ENCODE results near the gene LMLN. TPM values are rescaled to one million over a fixed set of nuclear protein-coding genes. Genes with fewer than 3 reads are reported as not detected.

The LMLN gene
- total and polyA plus RNA-seq, 2 of the 8 experiments (the other 6 are each of a cell fraction or from before 2014, with no cell fraction given) = 3.9 to 5.0 TPM

- TF ChIP-seq POU5F1 (IDR thresholded peaks at IDR 0.05; ENCODE audit: low read depth, low read length) = no peak
- no peak for TF ChIP-seq CREB1 (IDR thresholded peaks at IDR 0.05)
- TF ChIP-seq YY1 (IDR thresholded peaks at IDR 0.05; ENCODE audit: low read depth, low read length) = peak; percentile 36; the same call in 1 of the 2 replicates
- no peak for TF ChIP-seq USF2 (IDR thresholded peaks at IDR 0.05; ENCODE audit: low read length)
- no peak for TF ChIP-seq CHD1 (IDR thresholded peaks at IDR 0.05; ENCODE audit: low read depth, low read length)
- no peak for TF ChIP-seq CHD2 (IDR thresholded peaks at IDR 0.05; ENCODE audit: low read length)
- peak; percentile 6 to 51; a peak in 1 of 4 replicates for TF ChIP-seq RAD21 (IDR thresholded peaks at IDR 0.05 in 1 of 2, conservative IDR thresholded peaks at IDR 0.05 in 1 of 2; ENCODE audit: low read depth in 2 of 2, low read length in 2 of 2)
- peak; percentile 53 for TF ChIP-seq CTBP2 (IDR thresholded peaks at IDR 0.05; ENCODE audit: borderline replicate concordance, insufficient read depth, insufficient read length, low read length)
- TF ChIP-seq FOSL1 (IDR thresholded peaks at IDR 0.05; ENCODE audit: insufficient read depth, low read depth, low read length) = no peak
- TF ChIP-seq KDM4A (IDR thresholded peaks at IDR 0.05; ENCODE audit: low read depth, low read length, severe bottlenecking) = peak; percentile 55
- no peak for TF ChIP-seq SP1 (IDR thresholded peaks at IDR 0.05; ENCODE audit: low read depth, low read length)
- TF ChIP-seq TBP (IDR thresholded peaks at IDR 0.05; ENCODE audit: low read depth, low read length) = peak; percentile 70
- TF ChIP-seq JUND (IDR thresholded peaks at IDR 0.05; ENCODE audit: low read length) = no peak
- peak; percentile 38; the same call in 1 of the 2 replicates for TF ChIP-seq E2F6 (IDR thresholded peaks at IDR 0.05)
- no peak for TF ChIP-seq CEBPB (IDR thresholded peaks at IDR 0.05; ENCODE audit: low read depth, low read length)
Measured at GRCh38 chr3:198080521-198081384, 120.7 kb downstream of the LMLN start (continued).

All from H1 (cell line).